AG10803 (cell line): Measurements from ENCODE around the gene TRIM17.
"Not testable (repeated sequence)": the region's sequence is repeated elsewhere in the genome, so short reads cannot be mapped to it uniquely, and the experiment has no call there.

ENCODE experiments used
- DNase-seq: peaks from one replicate; pipeline ENCODE4 v3.0.0; 2010; ENCODE audit warnings: low read depth
- H3K4me3 ChIP-seq: 2 replicates; pipeline ENCODE4 v1.5.1; 2011; ENCODE audit warnings: mild to moderate bottlenecking, low read length, control low read depth
- TF ChIP-seq, protein P1 (sequence below): conservative IDR thresholded peaks from 2 replicates; pipeline ENCODE4 v1.5.1; 2011; ENCODE audit warnings: mild to moderate bottlenecking, low read length, control low read depth, inconsistent platforms

TRIM17 gene

DNA sequence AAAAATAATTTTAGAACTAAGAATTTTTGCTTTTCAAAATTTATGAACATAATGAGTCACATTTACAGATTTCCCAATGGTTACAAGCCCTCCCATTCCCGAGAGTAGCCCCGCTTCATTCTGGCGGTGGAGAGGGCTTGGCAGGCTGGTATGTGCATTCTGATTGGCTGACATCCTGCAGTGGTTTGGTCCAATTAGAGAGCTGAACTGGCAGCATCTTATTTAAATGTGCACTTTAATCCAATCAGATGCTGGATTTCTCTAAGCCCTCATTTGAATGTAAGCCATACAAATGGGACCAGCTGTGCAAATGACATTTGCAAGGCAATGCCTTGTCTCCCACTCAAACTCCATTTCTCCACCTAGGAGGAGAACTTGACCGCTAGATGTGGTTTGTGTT, 18.0 kb upstream of the TRIM17 start:
- peak; percentile 14 for DNase-seq

DNA sequence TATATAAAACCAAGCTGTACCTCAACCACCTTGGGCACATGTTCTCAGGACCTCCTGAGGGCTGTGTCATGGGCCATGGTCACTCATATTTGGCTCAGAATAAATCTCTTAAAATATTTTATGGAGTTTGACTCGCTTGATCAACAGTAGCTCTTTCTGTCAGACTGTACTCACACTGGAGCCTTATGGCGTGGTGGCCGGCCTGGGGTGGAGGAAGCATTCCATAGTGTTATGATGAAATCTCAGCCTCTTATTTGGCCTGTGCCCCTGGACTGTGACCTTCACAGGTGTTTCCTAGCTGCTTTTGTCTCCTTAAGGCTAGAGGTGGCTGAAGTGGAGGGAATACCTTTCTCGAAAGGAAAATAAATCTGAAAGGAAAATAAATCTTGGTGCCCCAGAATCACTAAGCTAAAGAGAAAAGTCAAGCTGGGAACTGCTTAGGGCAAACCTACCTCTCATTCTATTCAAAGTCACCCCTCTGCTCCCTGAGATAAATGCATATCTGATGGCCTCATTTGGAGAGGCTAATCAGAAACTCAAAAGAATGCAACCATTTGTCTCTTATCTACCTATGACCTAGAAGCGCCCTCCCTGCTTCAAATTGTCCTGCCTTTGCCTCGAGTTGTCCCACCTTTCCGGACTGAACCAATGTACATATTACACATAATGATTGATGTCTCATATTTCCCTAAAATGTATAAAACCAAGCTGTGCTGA, 16.8 kb upstream of the TRIM17 start:
- DNase-seq, H3K4me3 ChIP-seq: not testable (repeated sequence)

More for the DNA sequence above, 18.0 kb upstream of the TRIM17 start:
- TF ChIP-seq, protein P1, sequence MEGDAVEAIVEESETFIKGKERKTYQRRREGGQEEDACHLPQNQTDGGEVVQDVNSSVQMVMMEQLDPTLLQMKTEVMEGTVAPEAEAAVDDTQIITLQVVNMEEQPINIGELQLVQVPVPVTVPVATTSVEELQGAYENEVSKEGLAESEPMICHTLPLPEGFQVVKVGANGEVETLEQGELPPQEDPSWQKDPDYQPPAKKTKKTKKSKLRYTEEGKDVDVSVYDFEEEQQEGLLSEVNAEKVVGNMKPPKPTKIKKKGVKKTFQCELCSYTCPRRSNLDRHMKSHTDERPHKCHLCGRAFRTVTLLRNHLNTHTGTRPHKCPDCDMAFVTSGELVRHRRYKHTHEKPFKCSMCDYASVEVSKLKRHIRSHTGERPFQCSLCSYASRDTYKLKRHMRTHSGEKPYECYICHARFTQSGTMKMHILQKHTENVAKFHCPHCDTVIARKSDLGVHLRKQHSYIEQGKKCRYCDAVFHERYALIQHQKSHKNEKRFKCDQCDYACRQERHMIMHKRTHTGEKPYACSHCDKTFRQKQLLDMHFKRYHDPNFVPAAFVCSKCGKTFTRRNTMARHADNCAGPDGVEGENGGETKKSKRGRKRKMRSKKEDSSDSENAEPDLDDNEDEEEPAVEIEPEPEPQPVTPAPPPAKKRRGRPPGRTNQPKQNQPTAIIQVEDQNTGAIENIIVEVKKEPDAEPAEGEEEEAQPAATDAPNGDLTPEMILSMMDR, result no peak
- H3K4me3 ChIP-seq, result no peak overlapping the region

DNA sequence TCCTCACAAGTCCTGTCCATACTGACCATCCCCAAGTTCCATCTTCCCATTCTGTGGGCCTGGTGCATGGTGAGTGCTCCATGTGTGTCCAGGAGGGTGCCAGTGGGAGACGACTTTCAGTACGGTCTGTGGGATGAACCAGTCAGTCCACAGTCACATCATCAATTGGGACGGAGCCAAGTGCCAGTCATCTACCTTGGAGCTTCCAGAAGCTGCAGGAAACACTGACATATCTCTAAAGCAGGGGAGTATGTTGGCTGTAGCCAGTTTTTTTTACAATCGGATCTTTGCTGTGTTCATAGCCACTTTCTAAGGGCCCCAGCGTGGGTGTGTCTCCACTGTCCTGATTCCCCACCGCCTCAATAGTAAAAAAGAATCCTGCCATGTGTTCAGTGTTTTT, 13.6 kb upstream of the TRIM17 start:
- DNase-seq, result no peak
- TF ChIP-seq, protein P1, result no peak
- H3K4me3 ChIP-seq, result no peak overlapping the region

DNA sequence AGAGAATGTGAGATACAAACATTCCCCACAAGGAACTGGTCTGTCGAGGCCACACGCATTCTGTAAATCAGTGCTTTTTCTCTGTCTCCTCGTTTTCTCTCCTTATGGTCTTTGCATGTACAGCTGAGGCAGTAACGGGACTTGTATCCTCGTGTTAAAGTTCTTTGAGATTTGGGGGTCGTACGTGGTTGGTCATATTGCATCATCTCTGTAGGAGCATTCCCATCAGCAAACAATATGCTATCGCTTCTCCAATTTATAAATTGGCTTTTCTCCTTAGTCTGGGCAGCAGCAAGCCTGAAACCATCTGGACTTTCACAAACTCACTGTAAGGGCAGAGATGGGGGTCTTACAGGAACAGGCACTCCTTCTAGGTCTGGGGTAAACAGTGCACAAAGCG, 13.0 kb upstream of the TRIM17 start:
- DNase-seq, result no peak
- no peak overlapping the region for H3K4me3 ChIP-seq
- TF ChIP-seq, protein P1, result no peak

DNA sequence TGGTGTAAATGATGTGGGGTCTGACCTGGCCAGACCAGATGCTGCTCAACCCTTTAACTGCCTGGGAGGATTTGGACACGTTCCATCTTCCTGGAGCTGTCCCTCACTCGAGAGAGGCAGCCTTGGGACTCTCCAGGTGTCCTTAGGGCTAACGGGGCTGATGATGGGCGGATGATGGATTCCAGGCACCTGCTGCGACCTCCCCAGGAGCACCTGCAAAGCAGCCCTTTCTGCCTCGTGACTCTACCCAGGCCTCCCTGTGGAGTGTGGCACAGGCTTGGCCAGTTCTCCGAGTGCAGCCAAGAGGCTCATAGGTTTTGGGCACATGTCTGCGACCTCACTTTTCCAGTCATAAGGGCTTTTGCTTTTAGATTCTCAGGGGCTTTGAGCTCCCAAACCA, 12.3 kb upstream of the TRIM17 start:
- no peak overlapping the region for H3K4me3 ChIP-seq
- no peak for DNase-seq
- TF ChIP-seq, protein P1, result no peak

DNA sequence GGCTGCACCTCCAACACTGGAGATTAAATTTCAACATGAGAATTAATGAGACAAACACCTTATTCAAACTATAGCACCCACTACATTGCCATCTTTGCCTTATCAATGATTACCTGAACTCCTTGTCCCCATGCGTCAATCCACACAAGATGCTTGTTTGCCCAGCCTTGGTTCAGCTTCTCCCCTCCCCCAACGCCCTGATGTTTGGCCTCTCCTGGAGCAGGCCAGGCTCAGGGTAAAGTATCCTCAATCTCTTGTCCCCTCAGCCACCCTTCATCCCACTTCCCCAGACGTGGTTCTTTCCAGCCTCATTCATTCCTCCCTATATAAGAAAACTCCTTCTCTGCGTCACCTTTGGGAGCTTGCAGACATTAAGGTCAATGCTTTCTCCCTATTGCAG, 11.8 kb upstream of the TRIM17 start:
- H3K4me3 ChIP-seq, result no peak overlapping the region
- no peak for DNase-seq
- TF ChIP-seq, protein P1, result no peak

DNA sequence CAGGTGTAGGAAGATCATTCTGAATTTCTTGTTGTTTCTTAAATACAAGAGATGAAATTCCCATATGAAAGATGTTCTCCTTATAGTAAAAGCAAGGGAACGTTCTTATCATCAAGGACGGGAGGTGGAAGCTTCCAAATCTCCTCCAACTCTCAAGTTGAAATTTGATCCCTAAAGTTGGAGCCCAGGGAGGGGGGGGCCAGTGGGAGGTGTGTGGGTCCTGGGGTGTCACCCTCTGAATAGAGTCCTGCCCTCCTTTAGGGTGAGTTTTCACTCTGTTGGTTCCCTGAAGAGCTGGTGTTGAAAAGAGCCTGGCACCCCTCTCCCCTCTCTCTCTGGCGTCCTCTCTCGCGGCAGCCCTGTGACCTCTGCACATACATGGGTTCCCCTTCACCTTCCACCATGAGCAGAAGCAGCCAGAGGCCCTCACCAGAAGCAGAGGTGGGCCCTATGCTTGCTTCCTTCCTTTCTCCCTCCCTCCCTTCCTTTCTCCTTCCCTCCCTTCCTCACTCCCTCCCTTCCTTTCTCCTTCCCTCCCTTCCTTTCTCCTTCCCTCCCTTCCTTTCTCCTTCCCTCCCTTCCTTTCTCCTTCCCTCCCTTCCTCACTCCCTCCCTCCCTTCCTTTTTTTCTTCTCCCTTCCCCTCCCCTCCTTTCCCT, 10.0 kb upstream of the TRIM17 start:
- TF ChIP-seq, protein P1, result no peak
- DNase-seq, result no peak
- no peak overlapping the region for H3K4me3 ChIP-seq
